Stomach (tissue), 9 donors: ENCODE results near the gene CRYGD. TPM values are rescaled to one million over a fixed set of nuclear protein-coding genes. Genes with fewer than 3 reads are reported as not detected.

Experiments used
- DNase-seq, 2 donors: peaks; one replicate each; pipeline versions ENCODE4 v3.0.0 to v3.0.0-alpha.2; 2013 to 2019
- H3K27ac ChIP-seq, 5 donors: fragments of 200-600 bp in 4 of 5; sonication (generic) in 4 of 5; one replicate each; pipeline ENCODE4 v1.5.1; 2013 to 2019; ENCODE audit warnings: mild to moderate bottlenecking in 1 of 5, moderate library complexity in 1 of 5
- H3K27me3 ChIP-seq, 3 donors: fragments of 200-600 bp; sonication (generic); one replicate each; pipeline ENCODE4 v1.5.1; 2017 to 2019; ENCODE audit warnings: mixed run types in 1 of 3
- H3K36me3 ChIP-seq, 4 donors: fragments of 200-600 bp; sonication (generic); 1 replicate in 3 of 4; 2 replicates in 1 of 4; pipeline ENCODE4 v1.5.1; 2016 to 2019
- H3K4me1 ChIP-seq, 4 donors: fragments of 200-600 bp; sonication (generic); one replicate each; pipeline ENCODE4 v1.5.1; 2016 to 2019
- H3K4me3 ChIP-seq, 4 donors: fragments of 200-600 bp; sonication (generic) in 3 of 4; one replicate each; pipeline ENCODE4 v1.5.1; 2016 to 2019; ENCODE audit warnings: mild to moderate bottlenecking in 1 of 4
- H3K9me3 ChIP-seq, 4 donors: fragments of 200-600 bp; sonication (generic); one replicate each; pipeline ENCODE4 v1.5.1; 2016 to 2019
- CTCF ChIP-seq, 7 experiments: fragments of 450-650 bp in 4 of 7; fragments of 200-600 bp in 3 of 7; sonication (generic) in 3 of 7; IDR thresholded peaks; one replicate each; pipeline ENCODE4 v1.5.1; 2016 to 2019; ENCODE audit warnings: antibody characterized with exemption in 7 of 7, control low read depth in 2 of 7, mild to moderate bottlenecking in 1 of 7
- EP300 ChIP-seq: sonication (generic); formaldehyde crosslinking; IDR thresholded peaks from one replicate; pipeline ENCODE4 v1.6.1; 2017; ENCODE audit warnings: antibody characterized with exemption
- POLR2A ChIP-seq, 4 donors: fragments of 450-650 bp; IDR thresholded peaks; one replicate each; pipeline ENCODE4 v1.6.1; 2016; ENCODE audit warnings: antibody characterized with exemption in 4 of 4, control low read depth in 2 of 4, mild to moderate bottlenecking in 1 of 4, moderate library complexity in 1 of 4
- POLR2AphosphoS5 ChIP-seq, 3 donors: sonication (generic); formaldehyde crosslinking; IDR thresholded peaks; one replicate each; pipeline ENCODE4 v1.6.1; 2016; ENCODE audit warnings: antibody characterized with exemption in 3 of 3
- WGBS, 5 donors: extraction: QIAGEN DNeasy Blood & Tissue Kit in 3 of 5; methylation state at CpG; one replicate each; pipeline versions ENCODE4 v1.1.5 to v1.1.7; 2013 to 2018; 5-methylcytosine and 5-hydroxymethylcytosine counted together
- intact Hi-C: fragments of 100-400 bp; cut with DNase I; formaldehyde crosslinking; loops from one replicate; pipeline ENCODE4 v1.15.1; 2023; ENCODE audit warnings: low total_unique reads
- polyA plus RNA-seq, 3 donors: library from polyadenylated mRNA; stranded (reverse); fragments of 200-250 nt; gene quantifications; one replicate each; pipeline ENCODE4 v1.2.3, GENCODE V29; 2013
- total RNA-seq, 5 donors: library from RNA; depleted of rRNA; stranded (reverse); fragments of >200 nt; gene quantifications; one replicate each; pipeline versions ENCODE4 v1.1.0 to v1.2.3, GENCODE V29; 2014 to 2016
- donor health status: healthy with polysubstance abuse.
- donor health status: Bipolar disorder and iron deficiency.
- donor health status: healthy.

The CRYGD gene
- total and polyA plus RNA-seq, 8 donors = not detected

- Histone ChIP-seq H3K4me1 (no peaks in the 10 kb centered on the region), H3K27ac (no peak overlapping the region), H3K27me3 (no peaks in the 10 kb centered on the region), H3K4me3 (no peak overlapping the region), H3K9me3 (no peaks in the 10 kb centered on the region), H3K36me3 (no peaks in the 10 kb centered on the region)
- TF ChIP-seq POLR2AphosphoS5 (IDR thresholded peaks at IDR 0.05) = no peak
- TF ChIP-seq EP300 = no peak
- no peak for TF ChIP-seq POLR2A (IDR thresholded peaks at IDR 0.05)
- TF ChIP-seq CTCF (IDR thresholded peaks at IDR 0.05) = no peak
- intact Hi-C loops = no loop called here
- WGBS, 5 donors = 53 to 77% (median 63%) methylated on average over 1 of the region's 1 CpG
- DNase-seq = no peak
Observed at GRCh38 chr2:208086029-208086428, 38.3 kb downstream of the CRYGD start.

GRCh38 chr2:208083807-208084206 lies 40.5 kb downstream of the CRYGD start:
- no peaks in the 10 kb centered on the region for H3K27me3 ChIP-seq
- no peaks in the 10 kb centered on the region for H3K4me1 ChIP-seq
- no peak overlapping the region for H3K4me3 ChIP-seq
- intact Hi-C loops = no loop called here
- no peaks in the 10 kb centered on the region for H3K36me3 ChIP-seq
- no peak for DNase-seq
- H3K9me3 ChIP-seq = peaks cover 0 to 3% (median 0%) of the 10 kb centered on the region in 4 donors
- TF ChIP-seq EP300 (no peak), CTCF (IDR thresholded peaks at IDR 0.05) (no peak), POLR2AphosphoS5 (IDR thresholded peaks at IDR 0.05) (no peak), POLR2A (IDR thresholded peaks at IDR 0.05) (no peak)
- no peak overlapping the region for H3K27ac ChIP-seq

GRCh38 chr2:208077276-208077675 lies 47.0 kb downstream of the CRYGD start:
- 73 to 90% (median 81%) methylated on average over 2 of the region's 2 CpGs for WGBS, 5 donors
- H3K9me3 ChIP-seq = peaks cover 0 to 3% (median 0%) of the 10 kb centered on the region in 4 donors
- peaks cover 0 to 18% (median 0%) of the 10 kb centered on the region in 3 donors for H3K27me3 ChIP-seq
- no peak overlapping the region for H3K4me3 ChIP-seq
- H3K27ac ChIP-seq = no peak overlapping the region
- DNase-seq = no peak
- no peaks in the 10 kb centered on the region for H3K36me3 ChIP-seq
- TF ChIP-seq POLR2AphosphoS5 (IDR thresholded peaks at IDR 0.05) = no peak
- no peak for TF ChIP-seq EP300
- TF ChIP-seq POLR2A (IDR thresholded peaks at IDR 0.05) = no peak
- no peak for TF ChIP-seq CTCF (IDR thresholded peaks at IDR 0.05)
- intact Hi-C loops = loop anchor here (10.0 kb wide), 1 partner anchor 1382 kb away; no protein-coding TSS in a partner anchor
- H3K4me1 ChIP-seq = no peaks in the 10 kb centered on the region

- H3K4me3 ChIP-seq = no peak overlapping the region
- peaks cover 0 to 18% (median 0%) of the 10 kb centered on the region in 3 donors for H3K27me3 ChIP-seq
- H3K36me3 ChIP-seq = no peaks in the 10 kb centered on the region
- DNase-seq = no peak
- intact Hi-C loops = loop anchor here (10.0 kb wide), 1 partner anchor 1380 kb away; no protein-coding TSS in a partner anchor
- WGBS, 5 donors = 42 to 59% (median 51%) methylated on average over 9 of the region's 9 CpGs
- H3K27ac ChIP-seq = no peak overlapping the region
- H3K4me1 ChIP-seq = no peaks in the 10 kb centered on the region
- TF ChIP-seq CTCF (IDR thresholded peaks at IDR 0.05) (no peak), POLR2AphosphoS5 (IDR thresholded peaks at IDR 0.05) (no peak), POLR2A (IDR thresholded peaks at IDR 0.05) (no peak), EP300 (no peak)
- peaks cover 0 to 3% (median 0%) of the 10 kb centered on the region in 4 donors for H3K9me3 ChIP-seq
Observed at GRCh38 chr2:208074610-208075356, 49.5 kb downstream of the CRYGD start.
